Liver (tissue), 3 donors: ENCODE data around the gene CCDC12.

Experiments
- ATF3 ChIP-seq: IDR thresholded peaks from 2 replicates; pipeline ENCODE4 v1.6.1; 2016; ENCODE audit warnings: antibody characterized with exemption
- CTCF ChIP-seq: fragments of 150-350 bp; IDR thresholded peaks from 2 replicates; pipeline ENCODE4 v1.5.1; 2017; ENCODE audit warnings: improper control_type of control experiment, low read depth, low read length; ENCODE audit not compliant: missing input control
- FOXA1 ChIP-seq: IDR thresholded peaks from 2 replicates; pipeline ENCODE4 v1.6.1; 2016; ENCODE audit warnings: antibody characterized with exemption
- HNF4A ChIP-seq, 2 donors: conservative IDR thresholded peaks; 2 replicates each; pipeline ENCODE4 v1.6.1; 2016; ENCODE audit warnings: antibody characterized with exemption in 2 of 2, mild to moderate bottlenecking in 2 of 2
- JUND ChIP-seq, 2 donors: IDR thresholded peaks; 2 replicates each; pipeline ENCODE4 v1.6.1; 2016; ENCODE audit warnings: antibody characterized with exemption in 2 of 2
- SP1 ChIP-seq: IDR thresholded peaks from 2 replicates; pipeline ENCODE4 v1.6.1; 2018; ENCODE audit warnings: antibody characterized with exemption, mild to moderate bottlenecking
- ZBTB33 ChIP-seq: IDR thresholded peaks from 2 replicates; pipeline ENCODE4 v1.6.1; 2016; ENCODE audit warnings: antibody characterized with exemption
- donor health status: healthy.
- donor health status: healthy.

GRCh38 chr3:46995901-46996562 is 19.5 kb upstream of the CCDC12 start:
- no peak for TF ChIP-seq CTCF
- TF ChIP-seq JUND (IDR thresholded peaks at IDR 0.05) = no peak
- no peak for TF ChIP-seq ATF3
- no peak for TF ChIP-seq ZBTB33
- no peak for TF ChIP-seq FOXA1
- no peak for TF ChIP-seq SP1
- no peak for TF ChIP-seq HNF4A (conservative IDR thresholded peaks at IDR 0.05)
